GM12878 (cell line): ENCODE measurements around the gene CTNS. TPM values are rescaled to one million over a fixed set of nuclear protein-coding genes. Genes with fewer than 3 reads are reported as not detected.

Experiments
- ATAC-seq: fragments of 200-7000 bp; cut with Tn5 transposase; 3 replicates; pipeline ENCODE4 v1.9.1; 2020; ENCODE audit warnings: mild to moderate bottlenecking, moderate library complexity
- BruUV-seq: library from RNA; stranded (reverse); fragments of 400-500 nt; replicated peaks from 2 replicates; lab custom pipeline; 2021; lab: Mats Ljungman, UMichigan
- CTCF ChIA-PET: fragments of 300-600 bp; sonication (Branson Sonifier 250); formaldehyde crosslinking; extraction: SDS; loops from one replicate; lab custom pipeline; 2021; ENCODE audit warnings: inconsistent platforms; lab: Yijun Ruan, JAX
- POLR2A ChIA-PET: fragments of 350-600 bp; formaldehyde crosslinking; extraction: SDS; loops from one replicate; lab custom pipeline; 2021; ENCODE audit warnings: inconsistent platforms; lab: Charles Lee
- RAD21 ChIA-PET: fragments of 300-600 bp; sonication (Branson Sonifier 250); formaldehyde crosslinking; loops from one replicate; lab custom pipeline; 2023; ENCODE audit warnings: antibody characterized with exemption; ENCODE audit not compliant: unreplicated experiment; lab: Charles Lee
- SMC1A ChIA-PET: fragments of 300-600 bp; sonication (Branson Sonifier 250); formaldehyde crosslinking; loops from one replicate; lab custom pipeline; 2023; ENCODE audit not compliant: unreplicated experiment, uncharacterized antibody; lab: Charles Lee
- DNase-seq: peaks from one replicate; pipeline ENCODE4 v3.0.0-alpha.2; 2011; ENCODE audit warnings: low read depth, low spot score
- FAIRE-seq: peaks from 3 replicates; lab custom pipeline; 2011; peaks lifted over from hg19 to GRCh38; lab: Jason Lieb, UNC
- H2AFZ ChIP-seq: 2 replicates; pipeline ENCODE4 v1.6.0; 2011; ENCODE audit warnings: low read depth, low read length, control low read depth; ENCODE audit not compliant: control insufficient read depth
- H3K27ac ChIP-seq: 2 replicates; pipeline ENCODE4 v1.5.1; 2011; ENCODE audit warnings: control low read depth; ENCODE audit not compliant: control insufficient read depth, insufficient read depth
- H3K27me3 ChIP-seq, 2 experiments: replicated peaks in 1 of 2; 2 replicates each; pipeline versions ENCODE4 v1.6.0 to v1.6.1; 2011; ENCODE audit warnings: low read length in 1 of 2; ENCODE audit not compliant: control insufficient read depth in 2 of 2, insufficient read depth in 2 of 2
- H3K36me3 ChIP-seq, 2 experiments: 2 replicates each; pipeline ENCODE4 v1.5.1; 2011; ENCODE audit warnings: low read length in 1 of 2; ENCODE audit not compliant: control insufficient read depth in 2 of 2, insufficient read depth in 2 of 2
- H3K4me1 ChIP-seq: 2 replicates; pipeline ENCODE4 v1.6.1; 2011; ENCODE audit warnings: mild to moderate bottlenecking, low read length, moderate library complexity, mixed read lengths; ENCODE audit not compliant: control insufficient read depth, insufficient read depth
- H3K4me2 ChIP-seq: 2 replicates; pipeline ENCODE4 v1.6.0; 2011; ENCODE audit warnings: control low read depth; ENCODE audit not compliant: control insufficient read depth, insufficient read depth
- H3K4me3 ChIP-seq: fragments of 200-600 bp; sonication (generic); 2 replicates; pipeline ENCODE4 v1.5.1; 2016
- H3K79me2 ChIP-seq: 2 replicates; pipeline ENCODE4 v1.6.0; 2011; ENCODE audit warnings: low read length; ENCODE audit not compliant: control insufficient read depth, insufficient read depth
- H3K9ac ChIP-seq: 2 replicates; pipeline ENCODE4 v1.8.0; 2011; ENCODE audit warnings: low read length, control low read depth, mixed read lengths; ENCODE audit not compliant: control insufficient read depth, insufficient read depth
- H3K9me3 ChIP-seq: replicated peaks from 3 replicates; pipeline ENCODE4 v1.5.1; 2011; ENCODE audit warnings: mild to moderate bottlenecking, low read length; ENCODE audit not compliant: control insufficient read depth, insufficient read depth
- H4K20me1 ChIP-seq: 2 replicates; pipeline ENCODE4 v1.6.0; 2011; ENCODE audit not compliant: control insufficient read depth, insufficient read depth
- BCL11A ChIP-seq: IDR thresholded peaks from 2 replicates; pipeline ENCODE4 v1.6.1; 2011; ENCODE audit warnings: low read depth, low read length
- CREM ChIP-seq: IDR thresholded peaks from 2 replicates; pipeline ENCODE4 v1.6.1; 2014; ENCODE audit warnings: antibody characterized with exemption, low read depth
- HDGF ChIP-seq: fragments of 450-650 bp; IDR thresholded peaks from 2 replicates; pipeline ENCODE4 v1.6.1; 2016; ENCODE audit warnings: antibody characterized with exemption
- IRF4 ChIP-seq: IDR thresholded peaks from 2 replicates; pipeline ENCODE4 v1.6.1; 2011; ENCODE audit warnings: low read depth, low read length
- IRF5 ChIP-seq: fragments of 450-650 bp; IDR thresholded peaks from 2 replicates; pipeline ENCODE4 v1.6.1; 2017; ENCODE audit warnings: borderline replicate concordance
- MTA2 ChIP-seq: fragments of 450-650 bp; IDR thresholded peaks from 2 replicates; pipeline ENCODE4 v1.6.1; 2016; ENCODE audit warnings: low read depth, mild to moderate bottlenecking, moderate library complexity
- NR2C2 ChIP-seq: IDR thresholded peaks from 2 replicates; pipeline ENCODE4 v1.6.1; 2011; ENCODE audit warnings: borderline replicate concordance, low read depth; ENCODE audit not compliant: control insufficient read depth, insufficient read length
- RAD51 ChIP-seq: fragments of 450-650 bp; IDR thresholded peaks from 2 replicates; pipeline ENCODE4 v1.6.1; 2016; ENCODE audit warnings: moderate library complexity, mild to moderate bottlenecking, inconsistent platforms
- RB1 ChIP-seq: fragments of 450-650 bp; formaldehyde crosslinking; IDR thresholded peaks from 2 replicates; pipeline ENCODE4 v1.6.1; 2017; ENCODE audit warnings: mild to moderate bottlenecking, borderline replicate concordance
- RELA ChIP-seq: fragments of 450-650 bp; IDR thresholded peaks from 2 replicates; pipeline ENCODE4 v1.8.0; 2014; ENCODE audit warnings: borderline replicate concordance; ENCODE audit not compliant: partially characterized antibody
- STAT1 ChIP-seq: fragments of 450-650 bp; conservative IDR thresholded peaks from 2 replicates; pipeline ENCODE4 v1.6.1; 2014; ENCODE audit warnings: antibody characterized with exemption, mild to moderate bottlenecking
- TARDBP ChIP-seq: IDR thresholded peaks from 2 replicates; pipeline ENCODE4 v1.6.1; 2016; ENCODE audit warnings: borderline replicate concordance
- TCF12 ChIP-seq: IDR thresholded peaks from 2 replicates; pipeline ENCODE4 v1.6.1; 2011; ENCODE audit warnings: low read depth, mild to moderate bottlenecking, low read length
- ZNF274 ChIP-seq: IDR thresholded peaks from one replicate; pipeline ENCODE4 v1.8.0; 2011; ENCODE audit not compliant: insufficient read length, insufficient read depth
- ZZZ3 ChIP-seq: IDR thresholded peaks from 2 replicates; pipeline ENCODE4 v1.6.1; 2011; ENCODE audit warnings: low read depth; ENCODE audit not compliant: control insufficient read depth, insufficient read length
- WGBS: methylation state at CpG from one replicate; pipeline ENCODE4 v1.1.6; 2016; ENCODE audit warnings: low lambda C conversion rate; ENCODE audit not compliant: insufficient replicate concordance, insufficient coverage; ENCODE audit errors: missing lambda C conversion rate; 5-methylcytosine and 5-hydroxymethylcytosine counted together
- in situ Hi-C: fragments of 300-500 bp; cut with MboI; formaldehyde crosslinking; loops from 9 replicates; pipeline ENCODE4 v1.14.3; 2018; ENCODE audit warnings: mixed read lengths
- intact Hi-C: fragments of 100-400 bp; cut with micrococcal nuclease; formaldehyde crosslinking; loops from one replicate; pipeline ENCODE4 v1.14.2; 2022; ENCODE audit not compliant: unreplicated experiment
- polyA plus RNA-seq, 11 experiments: library from polyadenylated mRNA; depleted of rRNA in 4 of 11; unstranded in 6 of 11; stranded (reverse) in 5 of 11; fragments of >200 nt; fragmentation: Nextera tagmentation in 4 of 11; fragmentation: Illumina TruSeq in 1 of 11; extraction: Ambion mirVana in 4 of 11; extraction: Trizol in 1 of 11; gene quantifications; 1 replicate in 1 of 11; 2 replicates in 10 of 11; pipeline versions ENCODE4 v1.2.1 to v1.2.3, GENCODE V29; 2011 to 2016; ENCODE audit warnings: inconsistent platforms in 2 of 11, missing spikeins in 2 of 11, low read depth in 1 of 11
- total RNA-seq, 4 experiments: library from RNA; depleted of rRNA in 3 of 4; stranded (reverse); fragments of >200 nt in 3 of 4; fragmentation: Illumina TruSeq in 1 of 4; extraction: Trizol in 1 of 4; gene quantifications; 2 replicates each; pipeline versions ENCODE4 v1.2.1 to v1.2.3, GENCODE V29; 2013 to 2021

Gene CTNS
- total and polyA plus RNA-seq, 10 of the 15 experiments (the other 5 are each of a cell fraction or from before 2014, with no cell fraction given), result 0.92 to 10.7 (median 6.4) TPM

DNA sequence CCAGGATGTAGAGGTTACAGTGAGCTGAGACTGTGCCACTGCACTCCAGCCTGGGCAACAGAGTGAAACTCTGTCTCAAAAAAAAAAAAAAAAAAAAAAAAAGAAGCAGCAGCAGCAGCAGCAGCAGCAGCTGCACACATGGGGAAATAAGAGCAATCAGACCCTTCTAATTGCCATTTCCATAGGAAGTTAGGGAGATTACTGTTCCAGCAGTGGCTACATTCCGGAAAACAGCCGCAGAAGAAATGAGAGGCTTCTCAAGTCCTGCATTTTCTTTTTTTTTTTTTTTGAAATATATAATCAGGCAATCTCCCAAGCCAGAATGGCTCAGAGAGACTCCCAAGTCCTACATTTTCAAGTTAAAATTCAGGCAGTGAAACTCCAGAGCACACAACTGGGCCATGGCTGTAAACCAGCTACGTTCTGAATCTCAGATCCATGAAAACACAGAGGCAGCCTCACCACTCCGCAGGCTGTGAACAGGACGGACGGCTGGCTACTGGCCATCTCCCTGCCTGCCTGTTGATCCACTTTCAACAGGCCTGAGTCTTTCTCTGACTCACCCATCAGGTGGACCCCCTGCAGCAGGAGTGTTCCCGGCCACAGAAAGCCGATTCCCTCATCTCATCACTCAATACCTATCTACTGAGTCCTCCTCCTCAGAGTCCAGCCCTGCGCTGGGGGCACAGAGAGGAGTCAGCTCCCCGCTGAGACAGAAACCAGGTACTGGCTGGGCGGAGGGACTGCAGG is 42.3 kb upstream of the CTNS start:
- Histone ChIP-seq H3K27me3 (no peaks in the 10 kb centered on the region), H3K36me3 (no peaks in the 10 kb centered on the region; a peak in 1 of 4 replicates), H3K4me1 (no peaks in the 10 kb centered on the region), H4K20me1 (no peaks in the 10 kb centered on the region), H3K9me3 (no peaks in the 10 kb centered on the region), H3K4me3 (no peak overlapping the region), H3K27ac (no peak overlapping the region), H3K79me2 (no peaks in the 10 kb centered on the region), H3K9ac (no peak overlapping the region), H2AFZ (no peak overlapping the region), H3K4me2 (no peak overlapping the region)
- BruUV-seq, result no TSS peak
- ChIA-PET CTCF (interaction anchor here (0.7 to 1.9 kb wide), 2 partner anchors 9 to 41 kb away, joined by 4 to 9 read pairs; no protein-coding TSS in a partner anchor), RAD21 (no interaction called here), POLR2A (no interaction called here), SMC1A (no interaction called here)
- FAIRE-seq (no peak), DNase-seq (no peak), ATAC-seq (no peak)
- TF ChIP-seq TCF12, result no peak
- TF ChIP-seq HDGF, result no peak
- no peak for TF ChIP-seq ZZZ3
- no peak for TF ChIP-seq RELA
- no peak for TF ChIP-seq STAT1
- TF ChIP-seq TARDBP, result no peak
- TF ChIP-seq RAD51, result no peak
- no peak for TF ChIP-seq IRF5
- TF ChIP-seq RB1, result no peak
- TF ChIP-seq ZNF274, result no peak
- no peak for TF ChIP-seq BCL11A
- TF ChIP-seq MTA2, result no peak
- TF ChIP-seq NR2C2, result no peak
- no peak for TF ChIP-seq IRF4
- no peak for TF ChIP-seq CREM
- intact Hi-C loops (no loop called here), in situ Hi-C loops (no loop called here)
- 64% methylated on average over 11 of the region's 11 CpGs for WGBS
